ENCODE results near the gene TTPAL.

- TF ChIP-seq CTCF (IDR thresholded peaks at IDR 0.05), result no peak
- no peak for TF ChIP-seq POLR2A (IDR thresholded peaks at IDR 0.05)
Measured at GRCh38 chr20:44425923-44426322, 49.8 kb upstream of the TTPAL start.

Measured in testis (tissue), 2 donors.